IMR-90 (cell line): ENCODE data around the gene SMIM41. TPM values are rescaled to one million over a fixed set of nuclear protein-coding genes. Genes with fewer than 3 reads are reported as not detected.

Source experiments
- CTCF ChIP-seq: conservative IDR thresholded peaks from 2 replicates; pipeline ENCODE4 v1.5.1; 2012; ENCODE audit warnings: mild to moderate bottlenecking, low read depth, low read length, improper control_type of control experiment
- MAZ ChIP-seq: IDR thresholded peaks from 2 replicates; pipeline ENCODE4 v1.6.1; 2012; ENCODE audit warnings: low read depth, mild to moderate bottlenecking, low read length, improper control_type of control experiment, moderate library complexity, borderline replicate concordance
- RFX5 ChIP-seq: IDR thresholded peaks from 2 replicates; pipeline ENCODE4 v1.8.0; 2012; ENCODE audit warnings: low read depth, mild to moderate bottlenecking, low read length, moderate library complexity
- SMC3 ChIP-seq: fragments of 150-350 bp; IDR thresholded peaks from 2 replicates; pipeline ENCODE4 v1.6.1; 2016; ENCODE audit warnings: low read depth, mild to moderate bottlenecking, antibody characterized with exemption, low read length, moderate library complexity
- polyA plus RNA-seq, 3 experiments: library from polyadenylated mRNA; depleted of rRNA; stranded (reverse); fragments of >200 nt; gene quantifications; 2 replicates each; pipeline ENCODE4 v1.2.3, GENCODE V29; 2012; ENCODE audit warnings: low replicate concordance in 1 of 3
- total RNA-seq: library from RNA; depleted of rRNA; stranded (reverse); fragments of >200 nt; gene quantifications from 2 replicates; pipeline ENCODE4 v1.2.3, GENCODE V29; 2012

SMIM41 gene
- total and polyA plus RNA-seq, 2 of the 4 experiments (the other 2 are of a cell fraction), result not detected

- TF ChIP-seq CTCF (no peak), MAZ (no peak), RFX5 (no peak), SMC3 (no peak)
Observed at GRCh38 chr12:52148464-52149181, 69.1 kb downstream of the SMIM41 start (continued).
